HEK293T (cell line): Measurements from ENCODE around the gene FRA10AC1.

ENCODE experiments used
- BHLHE40 ChIP-seq: fragments of 450-650 bp; IDR thresholded peaks from 2 replicates; pipeline ENCODE4 v1.6.1; 2016; ENCODE audit warnings: mild to moderate bottlenecking, moderate library complexity, borderline replicate concordance
- CTBP1 ChIP-seq: fragments of 450-650 bp; IDR thresholded peaks from 2 replicates; pipeline ENCODE4 v1.6.1; 2016; ENCODE audit warnings: borderline replicate concordance
- ELF4 ChIP-seq: fragments of 450-650 bp; IDR thresholded peaks from 2 replicates; pipeline ENCODE4 v1.6.1; 2017; ENCODE audit warnings: antibody characterized with exemption
- FOXA1 ChIP-seq: fragments of 450-650 bp; IDR thresholded peaks from 2 replicates; pipeline ENCODE4 v1.6.1; 2016; ENCODE audit warnings: mild to moderate bottlenecking
- FOXK2 ChIP-seq: fragments of 450-650 bp; IDR thresholded peaks from 2 replicates; pipeline ENCODE4 v1.6.1; 2016; ENCODE audit warnings: mild to moderate bottlenecking
- FOXM1 ChIP-seq: fragments of 450-650 bp; IDR thresholded peaks from 2 replicates; pipeline ENCODE4 v1.6.1; 2017; ENCODE audit warnings: mild to moderate bottlenecking, borderline replicate concordance
- HDGF ChIP-seq: fragments of 450-650 bp; IDR thresholded peaks from 2 replicates; pipeline ENCODE4 v1.6.1; 2017; ENCODE audit warnings: antibody characterized with exemption, borderline replicate concordance
- LEF1 ChIP-seq: fragments of 450-650 bp; IDR thresholded peaks from 2 replicates; pipeline ENCODE4 v1.6.1; 2017; ENCODE audit warnings: mild to moderate bottlenecking, borderline replicate concordance
- NFRKB ChIP-seq: fragments of 450-650 bp; IDR thresholded peaks from 2 replicates; pipeline ENCODE4 v1.6.1; 2016; ENCODE audit warnings: mild to moderate bottlenecking, moderate library complexity
- PKNOX1 ChIP-seq: fragments of 450-650 bp; IDR thresholded peaks from 2 replicates; pipeline ENCODE4 v1.6.1; 2016
- SP1 ChIP-seq: fragments of 450-650 bp; IDR thresholded peaks from 2 replicates; pipeline ENCODE4 v1.6.1; 2017
- SUZ12 ChIP-seq: fragments of 450-650 bp; IDR thresholded peaks from 2 replicates; pipeline ENCODE4 v1.6.1; 2016; ENCODE audit warnings: mild to moderate bottlenecking
- TARDBP ChIP-seq: fragments of 450-650 bp; IDR thresholded peaks from 2 replicates; pipeline ENCODE4 v1.6.1; 2016
- ZNF384 ChIP-seq: fragments of 450-650 bp; IDR thresholded peaks from 2 replicates; pipeline ENCODE4 v1.6.1; 2016

- TF ChIP-seq ELF4 (no peak), NFRKB (no peak), FOXM1 (no peak), PKNOX1 (no peak), FOXK2 (no peak), LEF1 (no peak), SP1 (no peak), SUZ12 (no peak), TARDBP (no peak), FOXA1 (no peak), BHLHE40 (no peak), CTBP1 (no peak), ZNF384 (no peak), HDGF (no peak)
Measured at GRCh38 chr10:93697207-93697606, 5.2 kb downstream of the FRA10AC1 start.
